ENCODE results near the gene SLC15A5. TPM values are rescaled to one million over a fixed set of nuclear protein-coding genes. Genes with fewer than 3 reads are reported as not detected.

Gene SLC15A5, protein sequence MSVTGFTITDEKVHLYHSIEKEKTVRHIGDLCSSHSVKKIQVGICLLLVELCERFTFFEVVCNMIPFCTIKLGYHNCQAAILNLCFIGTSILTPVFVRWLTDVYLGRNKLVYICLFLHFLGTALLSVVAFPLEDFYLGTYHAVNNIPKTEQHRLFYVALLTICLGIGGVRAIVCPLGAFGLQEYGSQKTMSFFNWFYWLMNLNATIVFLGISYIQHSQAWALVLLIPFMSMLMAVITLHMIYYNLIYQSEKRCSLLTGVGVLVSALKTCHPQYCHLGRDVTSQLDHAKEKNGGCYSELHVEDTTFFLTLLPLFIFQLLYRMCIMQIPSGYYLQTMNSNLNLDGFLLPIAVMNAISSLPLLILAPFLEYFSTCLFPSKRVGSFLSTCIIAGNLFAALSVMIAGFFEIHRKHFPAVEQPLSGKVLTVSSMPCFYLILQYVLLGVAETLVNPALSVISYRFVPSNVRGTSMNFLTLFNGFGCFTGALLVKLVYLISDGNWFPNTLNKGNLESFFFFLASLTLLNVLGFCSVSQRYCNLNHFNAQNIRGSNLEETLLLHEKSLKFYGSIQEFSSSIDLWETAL
- 0.10 TPM for total RNA-seq
- long read RNA-seq, partial matches to known transcripts, result 0 of 4 reads
- long read RNA-seq, other reads (novel, unspliced or antisense), result 4 of 4 reads

DNA sequence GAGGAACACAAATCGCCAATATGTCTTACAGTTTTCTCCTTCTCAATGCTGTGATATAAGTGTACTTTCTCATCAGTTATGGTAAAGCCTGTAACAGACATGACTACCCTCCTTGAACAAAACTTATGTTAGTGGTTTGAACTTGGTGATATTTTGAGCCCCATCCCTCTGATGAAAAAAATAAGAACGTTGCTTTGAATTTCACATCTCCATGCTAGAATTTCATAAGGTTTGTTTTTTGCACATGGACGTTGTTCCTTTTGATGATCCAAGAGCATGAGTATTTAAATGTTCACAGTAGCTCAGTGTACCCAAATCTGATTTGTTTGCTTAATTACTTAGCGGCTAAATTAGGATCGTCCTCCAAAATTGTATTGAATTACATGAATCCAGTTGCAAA is at the start of gene SLC15A5:
Gene SLC15A5 (minus strand): TSS at position 101 of the 400 bp plus-strand sequence. CDS start 0 bp downstream, at position 101.
- no peak for DNase-seq (ENCODE audit: low spot score)

DNA sequence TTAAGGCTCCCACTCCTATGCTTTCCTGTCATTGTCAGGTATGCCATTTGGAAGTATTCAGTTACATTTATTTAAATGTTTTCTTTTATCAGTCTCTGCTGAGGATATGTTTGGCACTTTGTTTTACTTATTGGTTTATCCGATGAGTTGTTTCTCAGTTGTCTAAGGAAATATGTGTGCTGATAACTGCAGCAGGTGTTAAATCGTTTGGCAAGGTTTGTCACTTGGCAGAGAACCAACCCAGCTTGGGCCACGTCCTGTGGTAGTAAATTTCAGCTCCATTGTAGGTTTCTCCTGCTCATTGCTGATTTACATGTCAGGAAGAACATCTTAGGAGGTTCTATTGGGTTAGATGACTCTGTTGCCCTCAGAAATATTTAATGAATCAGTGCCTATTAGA is 47.9 kb upstream of the SLC15A5 start:
- no peak for DNase-seq (ENCODE audit: low spot score)

- no peak for DNase-seq (ENCODE audit: low spot score)
Observed at GRCh38 chr12:16324772-16325171, 47.3 kb upstream of the SLC15A5 start.

GRCh38 chr12:16324272-16324671 is 46.8 kb upstream of the SLC15A5 start:
- no peak for DNase-seq (ENCODE audit: low spot score)

DNA sequence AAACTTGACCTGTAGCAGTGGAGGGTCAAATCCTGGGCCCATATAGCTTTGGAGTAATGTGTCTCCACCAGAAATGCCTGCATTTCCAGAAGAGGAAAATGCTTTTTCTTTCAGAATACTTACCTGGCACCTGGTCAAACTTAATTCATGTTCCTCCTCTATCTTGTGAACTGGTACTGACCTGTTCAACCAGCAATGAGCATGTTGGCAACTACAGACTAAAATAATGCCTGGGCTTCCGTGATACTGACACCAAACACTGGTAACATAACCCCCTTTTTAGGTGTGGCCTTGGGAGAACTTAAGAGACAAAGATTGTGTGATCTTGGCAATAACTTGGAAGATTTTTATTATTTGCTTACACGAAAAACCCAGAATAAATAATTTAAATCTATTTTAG is 46.2 kb upstream of the SLC15A5 start:
- no peak for DNase-seq (ENCODE audit: low spot score)

DNA sequence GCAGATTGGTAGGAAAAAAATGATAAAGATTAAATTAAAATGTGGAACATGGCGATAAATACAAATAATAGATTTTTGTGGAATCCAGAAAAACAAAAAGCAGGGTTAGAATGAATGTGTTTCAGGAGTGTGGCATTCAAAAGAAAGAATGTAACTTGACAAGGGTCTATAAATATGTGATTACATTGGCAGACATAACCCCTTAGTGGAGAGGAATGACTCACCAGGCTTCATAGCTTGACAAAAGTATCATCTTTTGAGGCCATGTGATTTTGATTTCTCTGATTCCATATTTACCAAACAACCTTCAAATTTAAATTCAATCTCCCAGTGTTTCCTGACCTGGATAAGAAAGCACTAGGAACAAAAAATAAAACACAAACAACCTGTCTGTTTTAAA is 45.5 kb upstream of the SLC15A5 start:
- no peak for DNase-seq (ENCODE audit: low spot score)

GRCh38 chr12:16310934-16311333 is 33.4 kb upstream of the SLC15A5 start:
- no peak for DNase-seq (ENCODE audit: low spot score)

DNA sequence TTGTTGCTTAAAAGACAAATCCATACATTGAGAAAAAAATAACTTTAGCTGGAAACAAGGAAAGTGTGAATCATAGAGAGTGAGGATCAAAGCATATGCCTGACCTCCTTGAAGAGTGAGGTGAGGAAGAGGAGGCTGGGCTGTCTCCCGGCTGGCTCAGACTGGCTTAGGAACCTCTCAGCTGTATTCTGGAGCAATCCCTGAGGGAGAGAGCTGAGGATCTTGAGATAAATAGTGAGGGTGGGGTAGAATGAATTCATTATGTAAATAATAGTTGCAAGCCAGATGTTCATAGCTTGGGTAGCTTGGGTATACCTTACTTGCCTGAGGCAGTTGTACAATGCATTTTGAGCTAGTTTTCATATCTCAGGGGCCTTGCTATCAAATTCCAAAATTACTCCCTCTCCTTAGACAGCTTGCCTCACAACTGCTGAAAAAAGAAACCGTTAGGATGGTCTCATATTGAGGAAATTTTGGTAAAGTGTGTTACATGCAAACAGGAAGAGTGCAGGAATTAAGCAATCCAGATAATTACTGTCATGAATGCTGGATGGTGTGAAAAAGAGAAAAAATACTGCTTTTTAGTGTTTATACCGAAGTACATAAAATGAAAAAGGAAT is 30.5 kb upstream of the SLC15A5 start:
- DNase-seq (ENCODE audit: low spot score), result no peak

DNA sequence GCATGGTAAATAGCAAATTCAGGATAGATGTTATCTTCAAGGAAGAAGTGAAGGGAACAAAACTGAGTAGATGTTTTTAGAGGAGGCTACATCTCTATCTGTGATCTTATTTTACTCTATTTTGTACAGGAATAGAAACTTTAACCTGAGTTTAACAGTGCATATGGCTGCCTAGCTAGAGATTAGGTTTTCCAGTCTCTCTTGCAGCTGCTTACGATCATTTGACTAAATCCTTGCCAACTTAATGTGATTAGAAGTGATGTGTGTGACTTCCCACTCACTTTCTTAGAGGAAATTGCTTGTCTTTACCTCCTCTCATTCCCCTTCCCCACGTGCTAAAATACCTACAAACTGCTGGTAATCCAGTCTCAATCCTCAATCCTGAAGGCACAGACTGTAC is 26.5 kb upstream of the SLC15A5 start:
- DNase-seq (ENCODE audit: low spot score), result no peak

- DNase-seq (ENCODE audit: low spot score), result no peak
Observed at GRCh38 chr12:16300736-16301135, 23.3 kb upstream of the SLC15A5 start.

- DNase-seq (ENCODE audit: low spot score), result no peak
Observed at GRCh38 chr12:16300122-16300521, 22.6 kb upstream of the SLC15A5 start.

- DNase-seq (ENCODE audit: low spot score), result no peak
Observed at GRCh38 chr12:16299403-16299802, 21.9 kb upstream of the SLC15A5 start.

GRCh38 chr12:16297521-16297920 is 20.0 kb upstream of the SLC15A5 start:
- DNase-seq (ENCODE audit: low spot score), result no peak

GRCh38 chr12:16294376-16294956 is 17.0 kb upstream of the SLC15A5 start:
- no peak for DNase-seq (ENCODE audit: low spot score)

DNA sequence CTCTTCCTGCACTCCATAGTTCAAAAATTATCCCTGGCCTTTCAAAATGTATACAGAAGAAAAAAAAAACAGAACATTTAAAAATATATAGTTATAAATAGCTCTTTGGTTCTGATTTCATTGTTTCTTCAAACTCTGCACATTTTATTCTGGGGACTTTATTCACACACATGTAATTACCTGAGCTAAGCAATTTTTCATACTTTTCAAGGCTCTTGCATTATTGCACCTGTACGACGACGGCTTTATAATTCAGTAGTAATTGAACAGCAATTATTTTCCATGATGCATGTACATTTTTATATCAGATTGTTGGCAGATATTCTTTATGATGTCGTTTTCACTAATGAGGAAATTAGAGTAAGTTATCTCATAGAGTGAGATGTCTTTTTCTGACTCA is 13.5 kb upstream of the SLC15A5 start:
- DNase-seq (ENCODE audit: low spot score), result no peak

- DNase-seq (ENCODE audit: low spot score), result no peak
Observed at GRCh38 chr12:16285586-16285985, 8.1 kb upstream of the SLC15A5 start.

DNA sequence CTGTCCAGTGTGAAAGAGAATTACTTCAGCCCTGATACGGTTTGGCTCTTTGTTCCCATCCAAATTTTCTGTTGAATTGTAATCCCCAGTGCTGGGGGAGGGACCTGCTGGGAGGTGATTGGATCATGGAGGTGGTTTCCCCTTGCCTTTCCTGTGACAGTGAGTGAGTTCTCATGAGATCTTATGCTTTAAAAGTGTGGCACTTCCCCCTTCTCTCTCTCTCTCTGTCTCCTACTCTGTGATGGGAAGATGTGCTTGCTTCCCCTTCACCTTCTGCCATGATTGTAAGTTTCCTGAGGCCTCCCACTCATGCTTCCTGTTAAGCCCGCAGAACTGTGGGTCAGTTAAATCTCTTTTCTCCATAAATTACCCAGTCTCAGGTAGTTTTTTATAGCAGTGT is 5.5 kb upstream of the SLC15A5 start:
- no peak for DNase-seq (ENCODE audit: low spot score)

DNA sequence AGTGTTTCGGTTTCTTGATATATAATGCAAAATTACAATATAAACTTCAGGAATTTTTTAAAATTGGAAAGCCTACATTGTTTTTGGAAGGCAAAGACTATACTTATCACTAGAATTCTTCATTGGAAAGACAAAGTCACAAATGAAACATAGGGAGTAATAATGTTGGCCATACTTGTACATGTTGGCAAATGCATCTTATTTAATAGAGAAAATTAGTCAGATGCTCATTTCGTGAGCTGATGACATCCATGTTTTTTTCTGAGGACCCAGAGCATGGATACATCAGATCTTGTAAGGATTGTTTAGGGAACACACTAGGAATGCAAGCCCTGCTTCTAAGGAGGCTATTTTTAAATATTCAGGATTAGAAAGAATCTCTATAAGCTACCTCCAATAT is 4.6 kb upstream of the SLC15A5 start:
- no peak for DNase-seq (ENCODE audit: low spot score)

- no peak for DNase-seq (ENCODE audit: low spot score)
Observed at GRCh38 chr12:16281157-16281556, 3.7 kb upstream of the SLC15A5 start.

DNA sequence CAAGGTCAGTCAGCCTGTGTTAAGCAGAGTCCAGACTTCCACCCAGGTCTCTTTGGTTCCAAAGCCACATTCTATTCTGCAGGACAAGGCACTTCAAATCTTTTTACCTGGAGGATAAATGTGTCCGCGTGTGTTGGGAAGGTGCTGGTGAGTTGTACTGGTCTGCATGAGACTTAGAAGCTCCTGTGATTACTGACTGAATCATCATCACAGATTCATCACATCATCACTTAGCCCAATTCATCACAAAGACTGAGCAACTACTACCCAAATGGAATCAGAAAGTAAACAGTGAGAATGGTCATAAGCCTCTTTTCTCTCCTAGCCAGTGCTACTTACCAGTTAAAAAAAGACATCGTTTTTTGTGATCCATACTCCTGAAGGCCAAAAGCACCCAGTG is 5.3 kb downstream of the SLC15A5 start:
- no peak for DNase-seq (ENCODE audit: low spot score)

DNA sequence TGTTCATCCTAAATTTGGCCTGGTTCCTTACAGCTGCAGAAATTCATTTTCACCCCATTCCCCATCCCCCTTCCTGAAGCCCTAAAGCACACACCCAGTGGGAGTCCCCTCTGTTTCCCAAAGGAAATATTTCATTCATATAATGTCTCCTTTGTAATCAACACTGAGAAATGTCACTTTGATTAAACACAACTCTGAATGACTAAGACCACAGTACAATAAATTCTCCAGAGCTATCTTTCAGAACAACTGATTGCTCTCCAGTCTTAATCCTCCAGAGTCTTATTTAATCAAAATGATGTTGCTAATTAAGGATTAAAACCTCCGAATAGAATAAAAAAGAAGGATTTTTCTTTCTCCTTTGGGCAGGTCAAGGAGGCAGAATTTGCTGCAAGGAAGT is 6.4 kb downstream of the SLC15A5 start:
- no peak for DNase-seq (ENCODE audit: low spot score)

DNA sequence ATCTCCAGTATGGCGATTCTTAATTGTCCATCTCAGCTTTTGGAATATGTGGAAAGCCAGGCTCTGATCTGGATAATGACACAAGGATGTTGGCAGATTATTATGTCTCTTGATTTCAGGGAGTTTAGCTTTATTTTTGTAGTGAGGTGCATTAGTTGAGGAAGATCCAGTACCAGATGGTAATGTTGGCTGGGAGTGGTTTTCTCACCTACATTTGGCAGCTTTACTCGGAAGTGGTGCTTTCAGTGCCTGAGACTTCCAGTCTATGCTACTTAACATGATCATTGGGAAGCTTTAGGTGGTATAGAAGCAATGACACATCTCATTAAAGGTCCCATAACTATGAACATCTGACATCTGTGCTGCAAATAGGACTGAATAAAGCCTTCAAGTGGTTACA is 7.5 kb downstream of the SLC15A5 start:
- DNase-seq (ENCODE audit: low spot score), result no peak

Measured in mesenteric fat pad (tissue), 1 donor.